ENCODE measurements around the gene EGFLAM. TPM values are rescaled to one million over a fixed set of nuclear protein-coding genes. Genes with fewer than 3 reads are reported as not detected.

The EGFLAM gene
- total and polyA plus RNA-seq, 2 donors (not counting 3 experiments of a cell fraction or from before 2014, with no cell fraction given): 1.2 to 2.7 TPM

DNA sequence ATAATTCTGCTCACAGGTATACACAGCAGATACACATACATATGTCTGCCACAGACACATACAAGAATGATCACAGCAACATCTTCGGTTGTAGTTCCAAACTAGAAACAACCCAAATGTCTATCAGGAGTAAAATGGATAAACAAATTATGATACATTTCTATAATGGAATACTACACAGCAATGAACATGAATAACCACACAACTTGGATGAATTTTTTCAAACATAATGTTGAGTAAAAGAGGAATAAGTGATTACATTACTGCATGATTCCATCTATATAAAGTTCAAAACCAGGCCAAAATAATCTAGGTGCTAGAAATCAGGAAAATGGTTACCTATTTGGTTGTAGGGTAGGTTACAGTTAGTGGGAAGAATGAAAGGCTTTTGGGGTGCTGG, 4.6 kb upstream of the EGFLAM start:
- dilution Hi-C loops (cut with MboI; ENCODE audit: extremely low pct_ligation_motif_present, low sequenced_read_pairs): no loop called here
- Histone ChIP-seq H3K9ac (replicated peaks; ENCODE audit: extremely low read depth, insufficient read depth, low read length) (no peak overlapping the region), H3K27me3 (ENCODE audit: control insufficient read depth in 2 of 2, insufficient read depth in 2 of 2, low read length in 2 of 2) (peaks cover 25 to 33% of the 10 kb centered on the region in 2 experiments), H3K79me2 (ENCODE audit: control insufficient read depth, insufficient read depth, low read length) (no peaks in the 10 kb centered on the region), H3K36me3 (ENCODE audit: control insufficient read depth in 2 of 2, extremely low read depth in 1 of 2, insufficient read depth in 2 of 2, low read length in 2 of 2) (no peaks in the 10 kb centered on the region), H2AFZ (ENCODE audit: low read depth, low read length) (no peak overlapping the region), H3K4me2 (ENCODE audit: insufficient read depth, low read length) (no peak overlapping the region), H3K4me3 (replicated peaks in 1 of 3; ENCODE audit: insufficient read depth in 1 of 3, low read depth in 1 of 3, low read length in 3 of 3) (no peak overlapping the region), H3K9me1 (replicated peaks; ENCODE audit: control insufficient read depth, extremely low read depth, insufficient read depth, low read length) (no peaks in the 10 kb centered on the region), H4K20me1 (replicated peaks; ENCODE audit: control insufficient read depth, extremely low read depth, insufficient read depth, low read length) (no peaks in the 10 kb centered on the region), H3K4me1 (ENCODE audit: control insufficient read depth, extremely low read depth, insufficient read depth, low read length) (no peaks in the 10 kb centered on the region), H3K27ac (ENCODE audit: insufficient read depth, low read depth, low read length) (no peak overlapping the region), H3K9me3 (replicated peaks; ENCODE audit: control insufficient read depth, insufficient read depth, low read length) (no peaks in the 10 kb centered on the region)
- ChIA-PET CTCF (no interaction called here), POLR2A (no interaction called here)
- no TSS peak for BruUV-seq (replicated peaks)
- DNase-seq (ENCODE audit: low read depth, low spot score): no peak
- no peak for FAIRE-seq
- TF ChIP-seq MYC (IDR thresholded peaks at IDR 0.05; ENCODE audit: low read depth, low read length) (no peak), JUN (IDR thresholded peaks at IDR 0.05; ENCODE audit: borderline replicate concordance, insufficient read depth, insufficient read length, low read depth) (no peak), POLR2A (IDR thresholded peaks at IDR 0.05; ENCODE audit: low read depth, low read length) (no peak), GATA2 (IDR thresholded peaks at IDR 0.05; ENCODE audit: insufficient read depth, insufficient read length, low read depth, low read length) (no peak), EZH2 (IDR thresholded peaks at IDR 0.05; ENCODE audit: borderline replicate concordance, low read depth, low read length, severe bottlenecking) (no peak), FOS (IDR thresholded peaks at IDR 0.05; ENCODE audit: borderline replicate concordance, insufficient read depth, low read length) (no peak), POLR2AphosphoS5 (IDR thresholded peaks at IDR 0.05; ENCODE audit: insufficient read depth, low read depth, low read length) (no peak)
- TF ChIP-seq, protein P1, sequence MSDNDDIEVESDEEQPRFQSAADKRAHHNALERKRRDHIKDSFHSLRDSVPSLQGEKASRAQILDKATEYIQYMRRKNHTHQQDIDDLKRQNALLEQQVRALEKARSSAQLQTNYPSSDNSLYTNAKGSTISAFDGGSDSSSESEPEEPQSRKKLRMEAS (IDR thresholded peaks at IDR 0.05; ENCODE audit: insufficient read depth, insufficient read length): no peak
- TF ChIP-seq, protein P2, sequence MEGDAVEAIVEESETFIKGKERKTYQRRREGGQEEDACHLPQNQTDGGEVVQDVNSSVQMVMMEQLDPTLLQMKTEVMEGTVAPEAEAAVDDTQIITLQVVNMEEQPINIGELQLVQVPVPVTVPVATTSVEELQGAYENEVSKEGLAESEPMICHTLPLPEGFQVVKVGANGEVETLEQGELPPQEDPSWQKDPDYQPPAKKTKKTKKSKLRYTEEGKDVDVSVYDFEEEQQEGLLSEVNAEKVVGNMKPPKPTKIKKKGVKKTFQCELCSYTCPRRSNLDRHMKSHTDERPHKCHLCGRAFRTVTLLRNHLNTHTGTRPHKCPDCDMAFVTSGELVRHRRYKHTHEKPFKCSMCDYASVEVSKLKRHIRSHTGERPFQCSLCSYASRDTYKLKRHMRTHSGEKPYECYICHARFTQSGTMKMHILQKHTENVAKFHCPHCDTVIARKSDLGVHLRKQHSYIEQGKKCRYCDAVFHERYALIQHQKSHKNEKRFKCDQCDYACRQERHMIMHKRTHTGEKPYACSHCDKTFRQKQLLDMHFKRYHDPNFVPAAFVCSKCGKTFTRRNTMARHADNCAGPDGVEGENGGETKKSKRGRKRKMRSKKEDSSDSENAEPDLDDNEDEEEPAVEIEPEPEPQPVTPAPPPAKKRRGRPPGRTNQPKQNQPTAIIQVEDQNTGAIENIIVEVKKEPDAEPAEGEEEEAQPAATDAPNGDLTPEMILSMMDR (IDR thresholded peaks at IDR 0.05; ENCODE audit: extremely low read depth in 1 of 2, insufficient read depth in 1 of 2, low read depth in 1 of 2, low read length in 2 of 2): no peak
- intact Hi-C loops (cut with micrococcal nuclease): no loop called here
